ENCODE data around the gene METAP1D.
"Not testable (repeated sequence)": the region's sequence is repeated elsewhere in the genome, so short reads cannot be mapped to it uniquely, and the experiment has no call there.

The METAP1D gene

GRCh38 chr2:172107690-172108586, 108.2 kb downstream of the METAP1D start:
- no peak overlapping the region for H3K9ac ChIP-seq
- no peak overlapping the region for H3K4me2 ChIP-seq
- TF ChIP-seq Cebpa-rat (IDR thresholded peaks at IDR 0.05): no peak
- no peaks in the 10 kb centered on the region for H3K36me3 ChIP-seq
- H3K27me3 ChIP-seq: peaks cover 78% of the 10 kb centered on the region
- peaks cover 18% of the 10 kb centered on the region for H3K4me1 ChIP-seq
- H3K4me3 ChIP-seq: no peak overlapping the region
- H3K27ac ChIP-seq: no peak overlapping the region
- H3K9me3 ChIP-seq: no peaks in the 10 kb centered on the region
- peaks cover 62% of the 10 kb centered on the region for H4K20me1 ChIP-seq

DNA sequence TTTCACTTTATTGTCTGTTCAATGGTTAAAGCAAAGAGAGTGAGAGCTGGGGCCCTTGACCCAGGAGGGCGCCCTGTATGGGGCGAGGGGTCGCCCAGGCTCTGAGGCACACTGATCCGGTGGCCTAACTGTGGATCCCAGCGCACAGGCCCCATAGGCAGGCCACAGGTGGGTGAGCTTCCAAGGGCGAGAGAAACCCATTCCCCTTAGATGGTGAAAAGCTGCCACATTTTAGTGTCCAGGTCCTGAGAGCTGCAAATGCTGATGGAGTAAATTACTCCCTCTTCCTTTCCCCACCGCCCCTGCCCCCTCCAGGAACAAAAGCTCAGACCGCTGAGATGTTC, 108.8 kb downstream of the METAP1D start:
- H3K9ac ChIP-seq: no peak overlapping the region
- H3K36me3 ChIP-seq: no peaks in the 10 kb centered on the region
- no peak overlapping the region for H3K4me2 ChIP-seq
- H4K20me1 ChIP-seq: peaks cover 56% of the 10 kb centered on the region
- H3K4me1 ChIP-seq: peaks cover 11% of the 10 kb centered on the region
- H3K27me3 ChIP-seq: peaks cover 72% of the 10 kb centered on the region
- no peak overlapping the region for H3K4me3 ChIP-seq
- no peak for TF ChIP-seq Cebpa-rat (IDR thresholded peaks at IDR 0.05)
- H3K27ac ChIP-seq: no peak overlapping the region
- H3K9me3 ChIP-seq: no peaks in the 10 kb centered on the region

- Histone ChIP-seq H3K27me3 (peaks cover 63% of the 10 kb centered on the region), H3K9me3 (no peaks in the 10 kb centered on the region), H3K27ac (no peak overlapping the region), H3K9ac (no peak overlapping the region), H3K4me2 (no peak overlapping the region), H4K20me1 (peaks cover 50% of the 10 kb centered on the region), H3K4me1 (peaks cover 9% of the 10 kb centered on the region), H3K4me3 (no peak overlapping the region), H3K36me3 (no peaks in the 10 kb centered on the region)
- no peak for TF ChIP-seq Cebpa-rat (IDR thresholded peaks at IDR 0.05)
Measured at GRCh38 chr2:172109256-172109987, 109.7 kb downstream of the METAP1D start.

- no peak overlapping the region for H3K27ac ChIP-seq
- H3K27me3 ChIP-seq: peaks cover 55% of the 10 kb centered on the region
- H3K36me3 ChIP-seq: no peaks in the 10 kb centered on the region
- peaks cover 9% of the 10 kb centered on the region for H3K4me1 ChIP-seq
- H3K9me3 ChIP-seq: no peaks in the 10 kb centered on the region
- no peak overlapping the region for H3K4me2 ChIP-seq
- TF ChIP-seq Cebpa-rat (IDR thresholded peaks at IDR 0.05): no peak
- no peak overlapping the region for H3K4me3 ChIP-seq
- no peak overlapping the region for H3K9ac ChIP-seq
- H4K20me1 ChIP-seq: peaks cover 43% of the 10 kb centered on the region
Measured at GRCh38 chr2:172109988-172110811, 110.4 kb downstream of the METAP1D start.

GRCh38 chr2:172113617-172114016, 113.9 kb downstream of the METAP1D start:
- no peak overlapping the region for H3K27ac ChIP-seq
- H3K9me3 ChIP-seq: no peaks in the 10 kb centered on the region
- no peaks in the 10 kb centered on the region for H3K36me3 ChIP-seq
- no peak overlapping the region for H3K4me2 ChIP-seq
- H3K27me3 ChIP-seq: peaks cover 21% of the 10 kb centered on the region
- H3K4me1 ChIP-seq: no peaks in the 10 kb centered on the region
- H3K4me3 ChIP-seq: no peak overlapping the region
- H3K9ac ChIP-seq: no peak overlapping the region
- no peak for TF ChIP-seq Cebpa-rat (IDR thresholded peaks at IDR 0.05)
- H4K20me1 ChIP-seq: peaks cover 9% of the 10 kb centered on the region

DNA sequence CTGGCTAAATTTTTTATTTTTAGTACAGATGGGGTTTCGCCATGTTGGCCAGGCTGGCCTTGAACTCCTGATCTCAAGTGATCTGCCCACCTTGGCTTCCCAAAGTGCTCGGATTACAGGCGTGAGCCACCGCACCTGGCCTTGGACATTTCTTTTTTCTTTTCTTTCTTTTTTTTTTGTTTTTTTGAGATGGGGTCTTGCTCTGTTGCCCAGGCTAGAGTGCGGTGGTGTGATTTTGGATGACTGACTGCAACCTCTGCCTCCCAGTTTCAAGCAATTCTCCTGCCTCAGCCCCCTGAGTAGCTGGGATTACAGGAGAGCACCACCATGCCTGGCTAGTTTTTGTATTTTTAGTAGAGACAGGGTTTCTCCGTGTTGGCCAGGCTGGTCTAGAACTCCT, 114.4 kb downstream of the METAP1D start:
- not testable (repeated sequence) for H3K4me2 ChIP-seq, H4K20me1 ChIP-seq, H3K4me3 ChIP-seq

DNA sequence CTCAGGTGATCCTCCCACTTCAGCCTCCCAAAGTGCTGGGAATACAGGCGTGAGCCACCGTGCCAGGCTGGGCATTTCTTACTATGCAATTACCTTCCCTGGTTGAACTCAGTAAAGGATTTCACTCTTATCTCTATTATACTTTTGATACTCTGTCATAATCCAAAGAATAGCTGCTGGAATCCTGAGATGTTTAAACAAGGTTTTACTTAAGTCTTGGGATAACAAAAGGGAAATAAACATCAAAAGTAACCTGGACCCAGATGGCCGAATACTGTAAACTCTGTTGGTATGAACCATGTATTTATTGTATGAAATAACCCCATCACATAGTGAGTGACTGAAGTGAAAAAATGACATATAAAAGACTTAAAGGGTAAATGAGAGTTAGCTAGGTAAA, 114.8 kb downstream of the METAP1D start:
- H3K36me3 ChIP-seq: no peaks in the 10 kb centered on the region
- H3K27me3 ChIP-seq: peaks cover 12% of the 10 kb centered on the region
- H3K4me3 ChIP-seq: no peak overlapping the region
- no peak overlapping the region for H3K9ac ChIP-seq
- H4K20me1 ChIP-seq: peaks cover 6% of the 10 kb centered on the region; the same call in 1 of the 2 replicates
- no peaks in the 10 kb centered on the region for H3K4me1 ChIP-seq
- H3K9me3 ChIP-seq: no peaks in the 10 kb centered on the region
- H3K4me2 ChIP-seq: no peak overlapping the region
- no peak for TF ChIP-seq Cebpa-rat (IDR thresholded peaks at IDR 0.05)
- no peak overlapping the region for H3K27ac ChIP-seq

More for the DNA sequence above, 114.4 kb downstream of the METAP1D start:
- H3K4me1 ChIP-seq, H3K27ac ChIP-seq, H3K36me3 ChIP-seq, H3K9me3 ChIP-seq, H3K9ac ChIP-seq: not testable (repeated sequence)
- H3K27me3 ChIP-seq: peaks cover 16% of the 10 kb centered on the region

GRCh38 chr2:172116107-172116506, 116.4 kb downstream of the METAP1D start:
- Histone ChIP-seq H3K9ac (no peak overlapping the region), H3K36me3 (no peaks in the 10 kb centered on the region), H3K27ac (no peak overlapping the region), H3K27me3 (no peaks in the 10 kb centered on the region), H4K20me1 (no peaks in the 10 kb centered on the region), H3K4me1 (no peaks in the 10 kb centered on the region), H3K9me3 (no peaks in the 10 kb centered on the region), H3K4me3 (no peak overlapping the region), H3K4me2 (no peak overlapping the region)
- TF ChIP-seq Cebpa-rat (IDR thresholded peaks at IDR 0.05): no peak

GRCh38 chr2:172119089-172119488, 119.3 kb downstream of the METAP1D start:
- Histone ChIP-seq H3K4me2 (no peak overlapping the region), H3K36me3 (no peaks in the 10 kb centered on the region), H3K27me3 (no peaks in the 10 kb centered on the region), H3K9ac (no peak overlapping the region), H3K27ac (no peak overlapping the region), H3K4me3 (no peak overlapping the region), H3K4me1 (no peaks in the 10 kb centered on the region), H3K9me3 (no peaks in the 10 kb centered on the region), H4K20me1 (no peaks in the 10 kb centered on the region)
- no peak for TF ChIP-seq Cebpa-rat (IDR thresholded peaks at IDR 0.05)
